Measurements from ENCODE around the gene HK1.

HK1 gene

DNA sequence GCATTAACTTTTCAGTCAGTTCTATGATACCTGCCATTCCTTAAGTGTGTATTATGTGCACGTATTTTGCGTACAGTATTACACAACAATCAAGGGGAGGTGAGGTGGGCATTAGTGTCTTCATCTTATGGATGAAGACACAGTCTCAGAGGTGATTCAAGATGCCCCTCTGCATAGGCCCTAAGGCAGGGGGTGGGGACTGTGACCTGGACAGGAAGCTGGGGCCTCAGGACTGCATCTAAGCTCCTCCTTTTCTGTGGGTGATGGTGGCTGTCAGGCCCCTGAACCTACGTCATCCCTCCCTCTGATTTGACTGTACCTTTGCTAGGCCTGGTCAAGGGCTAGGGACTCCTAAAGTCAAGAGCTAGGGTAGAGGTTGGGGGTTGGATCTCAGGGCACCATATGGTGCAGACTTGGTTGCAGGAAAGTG, 38.9 kb downstream of the HK1 start:
- intact Hi-C loops (cut with DNase I; ENCODE audit: low total_unique reads), result loop anchor here (5.0 kb wide), 2 partner anchors 55 to 75 kb away; no protein-coding TSS in a partner anchor
- H3K36me3 ChIP-seq, result no peaks in the 10 kb centered on the region
- H3K4me1 ChIP-seq, result peaks cover 4 to 38% (median 29%) of the 10 kb centered on the region in 4 donors
- TF ChIP-seq, protein P1, sequence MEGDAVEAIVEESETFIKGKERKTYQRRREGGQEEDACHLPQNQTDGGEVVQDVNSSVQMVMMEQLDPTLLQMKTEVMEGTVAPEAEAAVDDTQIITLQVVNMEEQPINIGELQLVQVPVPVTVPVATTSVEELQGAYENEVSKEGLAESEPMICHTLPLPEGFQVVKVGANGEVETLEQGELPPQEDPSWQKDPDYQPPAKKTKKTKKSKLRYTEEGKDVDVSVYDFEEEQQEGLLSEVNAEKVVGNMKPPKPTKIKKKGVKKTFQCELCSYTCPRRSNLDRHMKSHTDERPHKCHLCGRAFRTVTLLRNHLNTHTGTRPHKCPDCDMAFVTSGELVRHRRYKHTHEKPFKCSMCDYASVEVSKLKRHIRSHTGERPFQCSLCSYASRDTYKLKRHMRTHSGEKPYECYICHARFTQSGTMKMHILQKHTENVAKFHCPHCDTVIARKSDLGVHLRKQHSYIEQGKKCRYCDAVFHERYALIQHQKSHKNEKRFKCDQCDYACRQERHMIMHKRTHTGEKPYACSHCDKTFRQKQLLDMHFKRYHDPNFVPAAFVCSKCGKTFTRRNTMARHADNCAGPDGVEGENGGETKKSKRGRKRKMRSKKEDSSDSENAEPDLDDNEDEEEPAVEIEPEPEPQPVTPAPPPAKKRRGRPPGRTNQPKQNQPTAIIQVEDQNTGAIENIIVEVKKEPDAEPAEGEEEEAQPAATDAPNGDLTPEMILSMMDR (IDR thresholded peaks at IDR 0.05), result no peak
- H3K9me3 ChIP-seq, result no peaks in the 10 kb centered on the region
- H3K27ac ChIP-seq, result peak overlapping the region; percentile 91 to 95
- H3K4me3 ChIP-seq, result no peak overlapping the region
- no peak for DNase-seq
- H3K27me3 ChIP-seq, result no peaks in the 10 kb centered on the region

DNA sequence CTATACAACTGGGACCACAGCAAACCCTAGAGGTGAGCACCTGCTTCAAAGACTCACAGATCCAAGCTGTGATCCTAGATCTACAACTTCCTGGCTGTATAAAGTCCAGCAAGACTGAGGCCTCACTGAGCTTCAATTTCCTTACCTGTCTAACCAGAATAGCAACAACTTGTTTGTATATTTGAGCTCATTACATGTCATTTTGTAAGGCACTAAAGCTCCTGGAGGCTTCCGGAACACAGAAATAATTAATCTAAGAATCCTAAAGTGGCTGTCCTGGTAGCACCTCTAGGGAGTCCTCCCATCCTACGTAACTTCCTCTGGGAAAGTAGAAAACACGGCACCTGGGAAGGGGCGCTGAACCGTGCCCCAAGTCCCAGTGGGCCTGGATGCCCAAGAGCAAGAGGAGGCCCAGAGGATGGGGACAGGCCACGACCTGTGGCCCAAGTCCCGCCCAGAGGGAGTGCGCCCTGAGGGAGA, 39.4 kb downstream of the HK1 start:
- Histone ChIP-seq H3K4me3 (peak overlapping the region; percentile 85 to 91), H3K36me3 (no peaks in the 10 kb centered on the region), H3K27me3 (no peaks in the 10 kb centered on the region), H3K9me3 (no peaks in the 10 kb centered on the region), H3K27ac (peak overlapping the region; percentile 91 to 95), H3K4me1 (peaks cover 4 to 41% (median 31%) of the 10 kb centered on the region in 4 donors)
- TF ChIP-seq, protein P1 (IDR thresholded peaks at IDR 0.05), result no peak
- DNase-seq, result no peak
- intact Hi-C loops (cut with DNase I; ENCODE audit: low total_unique reads), result loop anchor here (5.0 kb wide), 2 partner anchors 55 to 75 kb away; no protein-coding TSS in a partner anchor

DNA sequence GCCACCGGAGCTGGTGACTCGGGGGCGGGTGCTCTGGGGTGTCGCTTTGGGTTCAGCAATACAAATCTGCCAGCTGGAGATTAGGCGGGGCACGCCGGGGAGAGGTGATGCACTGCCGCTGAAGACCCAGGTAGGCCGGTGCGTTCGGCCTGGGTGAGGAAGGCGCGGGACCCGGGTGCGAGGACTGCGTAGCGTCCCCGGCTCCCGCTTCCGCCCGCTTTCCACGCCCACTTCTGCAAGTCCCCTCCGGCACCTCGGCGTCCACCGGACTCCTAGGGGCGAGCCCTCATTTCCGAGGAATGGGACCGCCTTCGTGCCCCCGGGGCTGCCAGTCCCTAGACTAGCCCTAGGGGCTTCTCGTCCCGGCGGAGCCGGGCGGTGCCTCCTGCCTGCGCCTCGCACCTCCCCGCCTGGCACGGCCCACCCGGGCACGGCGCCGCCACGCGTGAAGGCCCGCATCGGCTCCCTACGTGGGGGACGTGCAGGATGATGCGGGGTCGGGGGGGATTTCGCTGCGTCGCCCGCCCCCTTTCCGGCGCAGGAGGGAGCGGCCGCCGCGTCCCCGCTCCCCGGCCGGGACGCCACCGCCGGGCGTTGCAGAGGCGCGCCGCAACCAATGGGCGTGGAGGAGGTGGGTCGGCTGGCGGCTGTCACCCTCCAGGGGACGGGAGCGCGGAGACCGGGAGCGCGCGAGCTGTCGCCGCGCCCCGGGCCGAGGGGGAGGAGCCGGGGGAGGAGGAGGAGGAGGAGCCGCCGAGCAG, 40.0 kb downstream of the HK1 start:
- intact Hi-C loops (cut with DNase I; ENCODE audit: low total_unique reads), result loop anchor here (5.0 kb wide), 2 partner anchors 54 to 76 kb away; no protein-coding TSS in a partner anchor
- Histone ChIP-seq H3K4me1 (peaks cover 4 to 47% (median 31%) of the 10 kb centered on the region in 4 donors), H3K4me3 (peak overlapping the region; percentile 85 to 91), H3K27ac (peak overlapping the region; percentile 91 to 95), H3K36me3 (no peaks in the 10 kb centered on the region), H3K27me3 (no peaks in the 10 kb centered on the region), H3K9me3 (no peaks in the 10 kb centered on the region)
- TF ChIP-seq, protein P1 (IDR thresholded peaks at IDR 0.05), result no peak
- peak; percentile 88 to 95 for DNase-seq

DNA sequence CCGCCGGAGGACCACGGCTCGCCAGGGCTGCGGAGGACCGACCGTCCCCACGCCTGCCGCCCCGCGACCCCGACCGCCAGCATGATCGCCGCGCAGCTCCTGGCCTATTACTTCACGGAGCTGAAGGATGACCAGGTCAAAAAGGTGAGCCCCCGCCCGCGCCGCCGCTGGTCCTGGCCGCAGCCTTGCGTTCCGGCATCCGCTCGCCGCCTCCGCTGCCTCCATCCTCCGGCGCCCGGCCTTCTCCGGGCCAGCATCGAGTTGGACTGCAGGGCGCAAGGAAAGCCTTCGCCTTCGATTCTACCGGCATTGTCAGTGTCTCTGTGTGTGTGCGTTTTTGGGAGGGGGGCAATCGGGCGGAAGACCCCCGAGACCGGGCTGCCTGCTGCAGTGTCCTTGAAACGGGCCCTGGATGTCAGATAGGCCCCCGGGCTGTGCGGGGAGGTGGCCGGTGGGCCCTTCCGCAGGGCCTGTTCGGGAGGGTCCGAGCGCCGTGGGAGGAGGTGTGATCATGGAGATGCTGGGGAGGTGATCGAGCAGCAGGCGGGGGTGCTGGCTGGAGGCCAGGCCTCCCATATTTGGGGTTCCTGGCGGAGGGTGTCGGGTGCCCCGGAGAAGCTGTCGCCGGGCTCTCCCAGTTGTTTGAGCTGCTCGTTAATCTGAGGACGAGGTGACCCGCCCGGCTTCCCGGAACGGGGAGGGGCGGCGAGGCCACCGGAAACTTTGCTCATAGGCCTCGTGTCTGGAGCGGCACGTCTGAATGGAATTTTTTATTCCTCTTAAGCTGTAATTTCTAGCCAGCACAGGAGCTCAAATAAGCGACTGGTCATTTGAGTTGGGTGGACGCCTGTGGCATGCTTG, 40.8 kb downstream of the HK1 start:
- intact Hi-C loops (cut with DNase I; ENCODE audit: low total_unique reads), result loop anchor here (5.0 kb wide), 2 partner anchors 53 to 77 kb away; no protein-coding TSS in a partner anchor
- peaks cover 4 to 55% (median 38%) of the 10 kb centered on the region in 4 donors for H3K4me1 ChIP-seq
- TF ChIP-seq, protein P1 (IDR thresholded peaks at IDR 0.05), result no peak

DNA sequence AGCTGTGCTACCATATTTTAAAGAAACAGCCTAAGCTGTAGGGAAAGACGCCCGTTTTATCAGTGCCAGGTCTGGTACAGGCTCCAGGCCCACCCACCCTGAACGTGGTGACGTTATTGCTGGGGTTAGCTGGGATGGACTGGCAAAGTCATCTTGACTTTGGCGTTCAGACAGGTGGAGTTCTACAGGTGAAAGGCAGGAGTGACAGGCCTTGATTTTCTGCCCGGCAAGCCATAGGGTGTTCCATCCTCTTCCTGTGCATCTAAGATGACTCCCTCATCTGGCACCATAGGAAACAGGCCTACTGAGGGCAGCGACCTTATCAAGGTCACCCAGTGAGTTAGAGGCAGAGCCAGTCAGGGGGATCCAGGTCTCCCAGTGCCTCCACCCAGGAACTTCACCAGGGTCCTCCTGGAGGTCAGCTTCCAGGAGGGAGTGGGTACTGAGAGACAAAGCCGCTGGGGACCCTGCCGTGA, 41.6 kb downstream of the HK1 start:
- Histone ChIP-seq H3K4me3 (peak overlapping the region; percentile 85 to 91), H3K27ac (peak overlapping the region; percentile 91 to 95), H3K27me3 (no peaks in the 10 kb centered on the region), H3K4me1 (peaks cover 4 to 62% (median 42%) of the 10 kb centered on the region in 4 donors), H3K9me3 (no peaks in the 10 kb centered on the region), H3K36me3 (no peaks in the 10 kb centered on the region)
- no peak for DNase-seq
- intact Hi-C loops (cut with DNase I; ENCODE audit: low total_unique reads), result loop anchor here (5.0 kb wide), 2 partner anchors 52 to 78 kb away; no protein-coding TSS in a partner anchor
- TF ChIP-seq, protein P1 (IDR thresholded peaks at IDR 0.05), result no peak

More for the DNA sequence above, 40.8 kb downstream of the HK1 start:
- H3K4me3 ChIP-seq, result peak overlapping the region; percentile 85 to 91
- no peaks in the 10 kb centered on the region for H3K36me3 ChIP-seq
- no peaks in the 10 kb centered on the region for H3K9me3 ChIP-seq
- peak; percentile 89 to 92 for DNase-seq
- peak overlapping the region; percentile 91 to 95 for H3K27ac ChIP-seq
- H3K27me3 ChIP-seq, result no peaks in the 10 kb centered on the region

Measured in tibial artery (tissue), 4 donors.